K562 (cell line): ENCODE results near the gene RRAS. TPM values are rescaled to one million over a fixed set of nuclear protein-coding genes. Genes with fewer than 3 reads are reported as not detected.

Source experiments
- ATF4 ChIP-seq: fragments of 450-650 bp; formaldehyde crosslinking; IDR thresholded peaks from 2 replicates; pipeline ENCODE4 v1.4.0; 2022; ENCODE audit warnings: mild to moderate bottlenecking, moderate library complexity
- BRD9 ChIP-seq: fragments of 450-650 bp; IDR thresholded peaks from 2 replicates; pipeline ENCODE4 v1.6.1; 2018; ENCODE audit warnings: low read depth; ENCODE audit not compliant: partially characterized antibody
- CXXC5 ChIP-seq: fragments of 250-450 bp; sonication (Bioruptor Pico); IDR thresholded peaks from 2 replicates; pipeline ENCODE4 v1.8.0; 2022; ENCODE audit warnings: inconsistent platforms, mild to moderate bottlenecking, moderate library complexity
- E2F1 ChIP-seq: sonication (generic); formaldehyde crosslinking; IDR thresholded peaks from 2 replicates; pipeline ENCODE4 v1.8.1; 2023; ENCODE audit warnings: mild to moderate bottlenecking, missing genetic modification reagents, moderate library complexity
- HDAC3 ChIP-seq: fragments of 450-650 bp; IDR thresholded peaks from 2 replicates; pipeline ENCODE4 v1.6.1; 2018; ENCODE audit warnings: borderline replicate concordance, mild to moderate bottlenecking, moderate library complexity; ENCODE audit not compliant: partially characterized antibody
- HEY1 ChIP-seq: fragments of 250-450 bp; sonication (Bioruptor Pico); IDR thresholded peaks from 2 replicates; pipeline ENCODE4 v1.5.0; 2020; ENCODE audit warnings: mild to moderate bottlenecking, moderate library complexity, borderline replicate concordance
- HLTF ChIP-seq: fragments of 450-650 bp; IDR thresholded peaks from 2 replicates; pipeline ENCODE4 v1.6.1; 2016
- HSF4 ChIP-seq: fragments of 250-450 bp; sonication (Bioruptor Pico); IDR thresholded peaks from 2 replicates; pipeline ENCODE4 v2.1.2; 2022; ENCODE audit warnings: mild to moderate bottlenecking, moderate library complexity, borderline replicate concordance
- IRF9 ChIP-seq: fragments of 450-650 bp; IDR thresholded peaks from 2 replicates; pipeline ENCODE4 v1.6.1; 2016; ENCODE audit warnings: missing biosample characterization, missing genetic modification characterization
- KLF16 ChIP-seq: IDR thresholded peaks from 2 replicates; pipeline ENCODE4 v1.6.1; 2016; ENCODE audit warnings: antibody characterized with exemption
- MTA1 ChIP-seq: fragments of 450-650 bp; IDR thresholded peaks from 2 replicates; pipeline ENCODE4 v1.6.1; 2017; ENCODE audit warnings: borderline replicate concordance
- NFATC3 ChIP-seq: fragments of 450-650 bp; IDR thresholded peaks from 2 replicates; pipeline ENCODE4 v1.6.1; 2017; ENCODE audit warnings: mild to moderate bottlenecking
- PBX2 ChIP-seq, 2 experiments: IDR thresholded peaks in 1 of 2; conservative IDR thresholded peaks in 1 of 2; 2 replicates each; pipeline ENCODE4 v1.6.1; 2016; ENCODE audit warnings: low read depth in 2 of 2, mild to moderate bottlenecking in 1 of 2, missing compliant biosample characterization in 1 of 2, missing genetic modification characterization in 1 of 2, moderate library complexity in 1 of 2
- PHF21A ChIP-seq: fragments of 450-650 bp; IDR thresholded peaks from 2 replicates; pipeline ENCODE4 v1.6.1; 2017; ENCODE audit warnings: low read depth, borderline replicate concordance
- PURB ChIP-seq: sonication (generic); formaldehyde crosslinking; IDR thresholded peaks from 2 replicates; pipeline ENCODE4 v1.9.0; 2021; ENCODE audit warnings: low read depth, mild to moderate bottlenecking, missing genetic modification reagents
- SAFB2 ChIP-seq: fragments of 200-400 bp; formaldehyde crosslinking; IDR thresholded peaks from 2 replicates; pipeline ENCODE4 v1.6.1; 2018; ENCODE audit warnings: borderline replicate concordance, low read length, low read depth, moderate library complexity; ENCODE audit not compliant: severe bottlenecking
- SMARCB1 ChIP-seq: IDR thresholded peaks from 2 replicates; pipeline ENCODE4 v1.6.1; 2011; ENCODE audit warnings: improper control_type of control experiment, low read depth; ENCODE audit not compliant: insufficient read length
- TAF1 ChIP-seq: IDR thresholded peaks from 2 replicates; pipeline ENCODE4 v1.6.1; 2011; ENCODE audit warnings: mild to moderate bottlenecking, low read length, moderate library complexity; ENCODE audit not compliant: insufficient read depth, control insufficient read depth, severe bottlenecking; ENCODE audit errors: extremely low read depth
- VEZF1 ChIP-seq: fragments of 200-800 bp; sonication (Bioruptor generic); IDR thresholded peaks from 2 replicates; pipeline ENCODE4 v1.6.1; 2017; ENCODE audit warnings: missing genetic modification characterization, missing compliant biosample characterization
- ZC3H11A ChIP-seq: IDR thresholded peaks from 2 replicates; pipeline ENCODE4 v1.6.1; 2012; ENCODE audit warnings: low read depth, low read length, improper control_type of control experiment
- ZNF23 ChIP-seq: fragments of 250-450 bp; sonication (Bioruptor Pico); IDR thresholded peaks from 2 replicates; pipeline ENCODE4 v1.4.0; 2020; ENCODE audit warnings: mild to moderate bottlenecking
- polyA plus RNA-seq, 8 experiments: library from polyadenylated mRNA; depleted of rRNA in 4 of 8; stranded (reverse) in 5 of 8; unstranded in 3 of 8; fragments of >200 nt; fragmentation: Nextera tagmentation in 2 of 8; fragmentation: Illumina TruSeq in 1 of 8; extraction: Ambion mirVana in 2 of 8; extraction: Trizol in 1 of 8; gene quantifications; 2 replicates each; pipeline versions ENCODE4 v1.2.1 to v1.2.3, GENCODE V29; 2011 to 2014; ENCODE audit warnings: inconsistent platforms in 1 of 8, missing spikeins in 1 of 8
- total RNA-seq, 7 experiments: library from RNA; depleted of rRNA in 6 of 7; stranded (reverse); fragments of >200 nt in 6 of 7; fragmentation: Illumina TruSeq in 2 of 7; extraction: Trizol in 2 of 7; gene quantifications; 2 replicates each; pipeline versions ENCODE4 v1.2.1 to v1.2.3, GENCODE V29; 2011 to 2021; ENCODE audit warnings: low replicate concordance in 1 of 7

Gene RRAS
- total and polyA plus RNA-seq, 9 of the 15 experiments (the other 6 are each of a cell fraction or from before 2014, with no cell fraction given), result 0.70 to 17.3 (median 8.2) TPM

GRCh38 chr19:49677231-49677900 lies 37.4 kb upstream of the RRAS start, which contains the start of gene PRMT1 (continued):
- TF ChIP-seq ATF4 (CRISPR knock-in tag) (no peak), TAF1 (peak; percentile 81), E2F1 (CRISPR knock-in tag) (no peak; the same call in 1 of the 2 replicates), HLTF (peak; percentile 82; the same call in 1 of the 2 replicates), SAFB2 (no peak), IRF9 (tag) (no peak), MTA1 (peak; percentile 35; the same call in 1 of the 2 replicates), HDAC3 (no peak), VEZF1 (CRISPR knock-in tag) (peak; percentile 78), ZNF23 (CRISPR knock-in tag) (no peak), HEY1 (CRISPR knock-in tag) (no peak), KLF16 (no peak), SMARCB1 (peak; percentile 31), ZC3H11A (no peak), PURB (CRISPR knock-in tag) (no peak), BRD9 (peak; percentile 21), CXXC5 (CRISPR knock-in tag) (peak; percentile 25), NFATC3 (no peak), PHF21A (no peak), HSF4 (CRISPR knock-in tag) (no peak), PBX2 (CRISPR knock-in tag; IDR thresholded peaks at IDR 0.05; ENCODE audit: low read depth) (no peak), PBX2 (tag; conservative IDR thresholded peaks at IDR 0.05; ENCODE audit: low read depth) (no peak)
